Cardiac atrium fibroblast (primary cell): Measurements from ENCODE around the gene PRKAR2A. TPM values are rescaled to one million over a fixed set of nuclear protein-coding genes. Genes with fewer than 3 reads are reported as not detected.

Experiments
- total RNA-seq: library from RNA; depleted of rRNA; stranded (reverse); fragments of >200 nt; gene quantifications from 2 replicates; pipeline ENCODE4 v1.2.3, GENCODE V29; 2015

The PRKAR2A gene
- total RNA-seq, result 25.3 and 33.5 TPM in 2 replicates

GRCh38 chr3:48847504-48848423, at the start of gene PRKAR2A:
TSS of gene PRKAR2A (minus strand) at chr3:48847874. CDS start at chr3:48847596, 278 bp downstream.

GRCh38 chr3:48716982-48717746, 130.5 kb downstream of the PRKAR2A start, which contains the start of gene IP6K2:
TSS of gene IP6K2 (minus strand) at chr3:48717221. CDS start at chr3:48695291, 21,930 bp downstream.

Other genes with a start within 250 kb of the PRKAR2A start
- 172 and 199 TPM in 2 replicates for gene UQCRC1, start 238.2 kb downstream of the PRKAR2A start, total RNA-seq
- not detected in 2 replicates for gene TMEM89, start 226.1 kb downstream of the PRKAR2A start, total RNA-seq
- 40.6 and 42.9 TPM in 2 replicates for gene SLC26A6, start 212.4 kb downstream of the PRKAR2A start, total RNA-seq
- gene CELSR3, start 185.0 kb downstream of the PRKAR2A start, total RNA-seq, result 1.9 and 2.5 TPM in 2 replicates
- 28.0 and 37.7 TPM in 2 replicates for gene NCKIPSD, start 162.0 kb downstream of the PRKAR2A start, total RNA-seq
- gene IP6K2, start 130.7 kb downstream of the PRKAR2A start, total RNA-seq, result 46.0 and 54.9 TPM in 2 replicates
- 23.8 and 34.0 TPM in 2 replicates for gene SLC25A20, start 51.0 kb upstream of the PRKAR2A start, total RNA-seq
- 33.2 and 77.3 TPM in 2 replicates for gene ARIH2, start 71.0 kb upstream of the PRKAR2A start, total RNA-seq
- gene P4HTM, start 142.4 kb upstream of the PRKAR2A start, total RNA-seq, result 22.6 and 26.2 TPM in 2 replicates
- 63.9 and 67.6 TPM in 2 replicates for gene WDR6, start 159.5 kb upstream of the PRKAR2A start, total RNA-seq
- 35.2 and 41.3 TPM in 2 replicates for gene DALRD3, start 170.7 kb upstream of the PRKAR2A start, total RNA-seq
- 125 and 151 TPM in 2 replicates for gene NDUFAF3, start 174.2 kb upstream of the PRKAR2A start, total RNA-seq
- gene IMPDH2, start 181.5 kb upstream of the PRKAR2A start, total RNA-seq, result 205 and 213 TPM in 2 replicates
- gene QRICH1, start 246.2 kb upstream of the PRKAR2A start, total RNA-seq, result 50.5 and 71.3 TPM in 2 replicates